HepG2 (cell line): Measurements from ENCODE around the gene GRM5. TPM values are rescaled to one million over a fixed set of nuclear protein-coding genes. Genes with fewer than 3 reads are reported as not detected.
A peak's percentile ranks its signal among the peaks of the same experiment; 100 is the strongest.
"Not testable (repeated sequence)": the region's sequence is repeated elsewhere in the genome, so short reads cannot be mapped to it uniquely, and the experiment has no call there.

Experiments used
- ATAC-seq: fragments of 200-7000 bp; cut with Tn5 transposase; 3 replicates; pipeline ENCODE4 v1.9.1; 2020; ENCODE audit warnings: mild to moderate bottlenecking, moderate library complexity
- BruUV-seq: library from RNA; stranded (reverse); fragments of 400-500 nt; replicated peaks from 2 replicates; lab custom pipeline; 2021; lab: Mats Ljungman, UMichigan
- CTCF ChIA-PET: fragments of 300-600 bp; formaldehyde crosslinking; extraction: SDS; loops from one replicate; lab custom pipeline; 2021; ENCODE audit warnings: low total read pairs, inconsistent platforms, low intra/inter-chr PET ratio; lab: Yijun Ruan, JAX
- POLR2A ChIA-PET: fragments of 350-600 bp; sonication (Branson Sonifier 250); formaldehyde crosslinking; loops from one replicate; lab custom pipeline; 2020; ENCODE audit warnings: antibody characterized with exemption, inconsistent platforms; lab: Yijun Ruan, JAX
- DNase-seq: peaks from one replicate; pipeline ENCODE4 v3.0.0-alpha.2; 2015; ENCODE audit warnings: low spot score
- FAIRE-seq: peaks from 3 replicates; lab custom pipeline; 2011; peaks lifted over from hg19 to GRCh38; lab: Jason Lieb, UNC
- H2AFZ ChIP-seq: one replicate; pipeline ENCODE4 v1.6.1; 2011; ENCODE audit warnings: low read length, inconsistent platforms
- H3K27ac ChIP-seq: fragments of 300-600 bp; 3 replicates; pipeline ENCODE4 v1.8.0; 2011; ENCODE audit warnings: mixed run types, mild to moderate bottlenecking, mixed read lengths, low read length, inconsistent platforms; ENCODE audit not compliant: insufficient read depth; ENCODE audit errors: extremely low read length
- H3K27me3 ChIP-seq, 2 experiments: fragments of 200-600 bp in 1 of 2; 2 replicates in 1 of 2; 3 replicates in 1 of 2; pipeline versions ENCODE4 v1.6.0 to v1.8.0; 2011; ENCODE audit warnings: low read length in 2 of 2, mild to moderate bottlenecking in 2 of 2, moderate library complexity in 2 of 2, inconsistent platforms in 1 of 2; ENCODE audit not compliant: insufficient read depth in 2 of 2, control insufficient read depth in 1 of 2
- H3K36me3 ChIP-seq, 2 experiments: fragments of 200-600 bp in 1 of 2; replicated peaks in 1 of 2; 2 replicates in 1 of 2; 3 replicates in 1 of 2; pipeline versions ENCODE4 v1.5.1 to v1.8.0; 2011; ENCODE audit warnings: low read length in 2 of 2, inconsistent platforms in 1 of 2; ENCODE audit not compliant: insufficient read depth in 2 of 2, control insufficient read depth in 1 of 2
- H3K4me1 ChIP-seq: 2 replicates; pipeline ENCODE4 v1.5.1; 2012; ENCODE audit warnings: low read length, inconsistent platforms; ENCODE audit not compliant: insufficient read depth
- H3K4me2 ChIP-seq: 2 replicates; pipeline ENCODE4 v1.6.0; 2011; ENCODE audit warnings: low read depth, low read length, inconsistent platforms
- H3K4me3 ChIP-seq, 3 experiments: fragments of 200-600 bp in 1 of 3; sonication (generic), shearing (Covaris generic) in 1 of 3; replicated peaks in 1 of 3; 2 replicates each; pipeline ENCODE4 v1.5.1; 2011 to 2016; ENCODE audit warnings: low read length in 3 of 3, inconsistent platforms in 2 of 3, low read depth in 2 of 3, mild to moderate bottlenecking in 2 of 3, control low read depth in 1 of 3, mixed read lengths in 1 of 3; ENCODE audit not compliant: insufficient read depth in 1 of 3
- H3K79me2 ChIP-seq: one replicate; pipeline ENCODE4 v1.6.1; 2011; ENCODE audit warnings: low read length, inconsistent platforms; ENCODE audit not compliant: insufficient read depth
- H3K9ac ChIP-seq: 2 replicates; pipeline ENCODE4 v1.6.0; 2011; ENCODE audit warnings: mild to moderate bottlenecking, low read depth, low read length, inconsistent platforms; ENCODE audit not compliant: insufficient read depth
- H3K9me3 ChIP-seq: 2 replicates; pipeline ENCODE4 v1.5.1; 2012; ENCODE audit warnings: mild to moderate bottlenecking, low read length
- H4K20me1 ChIP-seq: 2 replicates; pipeline ENCODE4 v1.6.0; 2011; ENCODE audit warnings: inconsistent platforms, mild to moderate bottlenecking, low read length, moderate library complexity; ENCODE audit not compliant: insufficient read depth
- ATF7 ChIP-seq, 2 experiments: fragments of 450-650 bp in 1 of 2; sonication (generic) in 1 of 2; formaldehyde crosslinking in 1 of 2; IDR thresholded peaks; 2 replicates each; pipeline versions ENCODE4 v1.4.0 to v1.6.1; 2016 to 2020; ENCODE audit warnings: antibody characterized with exemption in 1 of 2, mild to moderate bottlenecking in 1 of 2, missing genetic modification reagents in 1 of 2
- CREB1 ChIP-seq, 2 experiments: fragments of 450-650 bp in 1 of 2; IDR thresholded peaks; 2 replicates each; pipeline ENCODE4 v1.6.1; 2016 to 2017; ENCODE audit warnings: control low read depth in 1 of 2, mild to moderate bottlenecking in 1 of 2, missing compliant biosample characterization in 1 of 2, missing genetic modification characterization in 1 of 2
- MAFF ChIP-seq: IDR thresholded peaks from 2 replicates; pipeline ENCODE4 v1.6.1; 2011; ENCODE audit warnings: low read depth, low read length, improper control_type of control experiment
- MAFK ChIP-seq, 2 experiments: IDR thresholded peaks in 1 of 2; conservative IDR thresholded peaks in 1 of 2; 2 replicates each; pipeline ENCODE4 v1.6.1; 2011; ENCODE audit warnings: improper control_type of control experiment in 2 of 2, low read length in 2 of 2
- ZNF550 ChIP-seq: sonication (generic); formaldehyde crosslinking; IDR thresholded peaks from 2 replicates; pipeline ENCODE4 v1.4.0; 2020; ENCODE audit warnings: mild to moderate bottlenecking, missing genetic modification reagents, borderline replicate concordance
- WGBS: methylation state at CpG from one replicate; pipeline ENCODE4 v1.1.6; 2017; ENCODE audit warnings: low lambda C conversion rate; 5-methylcytosine and 5-hydroxymethylcytosine counted together
- in situ Hi-C: cut with HindIII; loops from 2 replicates; pipeline ENCODE4 v1.10.0; 2017; ENCODE audit warnings: low pct_unique_long_range_greater_than_20kb; ENCODE audit not compliant: extremely low pct_ligation_motif_present
- intact Hi-C: fragments of 100-400 bp; cut with micrococcal nuclease; formaldehyde crosslinking; loops from one replicate; pipeline ENCODE4 v1.10.0; 2022; ENCODE audit not compliant: unreplicated experiment
- polyA plus RNA-seq, 8 experiments: library from polyadenylated mRNA; depleted of rRNA in 3 of 8; stranded (reverse) in 7 of 8; unstranded in 1 of 8; fragments of >200 nt; fragmentation: Illumina TruSeq in 4 of 8; extraction: Trizol in 4 of 8; gene quantifications; 2 replicates each; pipeline versions ENCODE4 v1.2.1 to v1.2.3, GENCODE V29; 2011 to 2016; ENCODE audit warnings: low read depth in 4 of 8, missing spikeins in 1 of 8, mixed read lengths in 1 of 8; ENCODE audit not compliant: insufficient read depth in 1 of 8
- total RNA-seq, 5 experiments: library from RNA; depleted of rRNA; stranded (reverse); fragments of >200 nt; fragmentation: Illumina TruSeq; extraction: Trizol; gene quantifications; 2 replicates each; pipeline ENCODE4 v1.2.3, GENCODE V29; 2016; ENCODE audit warnings: low read depth in 1 of 5

Gene GRM5
- total and polyA plus RNA-seq, 2 of the 13 experiments (the other 11 are each of a cell fraction or from before 2014, with no cell fraction given), result not detected

- no peaks in the 10 kb centered on the region for H3K36me3 ChIP-seq
- H3K27ac ChIP-seq, result no peak overlapping the region
- no peak overlapping the region for H2AFZ ChIP-seq
- ChIA-PET POLR2A (no interaction called here), CTCF (no interaction called here)
- TF ChIP-seq ATF7 (IDR thresholded peaks at IDR 0.05) (peak; percentile 95), ATF7 (CRISPR knock-in tag; IDR thresholded peaks at IDR 0.05) (no peak), ZNF550 (CRISPR knock-in tag) (no peak), CREB1 (IDR thresholded peaks at IDR 0.05) (peak; percentile 88), CREB1 (CRISPR knock-in tag; IDR thresholded peaks at IDR 0.05) (no peak)
- in situ Hi-C loops (no loop called here), intact Hi-C loops (no loop called here)
- no peak overlapping the region for H3K4me3 ChIP-seq
- WGBS, result 3% methylated on average over 4 of the region's 4 CpGs
- H3K9me3 ChIP-seq, result no peaks in the 10 kb centered on the region
- H3K9ac ChIP-seq, result no peak overlapping the region
- FAIRE-seq, result no peak
- H3K27me3 ChIP-seq, result no peaks in the 10 kb centered on the region
- ATAC-seq, result no peak
- DNase-seq, result no peak
- H3K4me1 ChIP-seq, result no peaks in the 10 kb centered on the region
- H3K4me2 ChIP-seq, result no peak overlapping the region
- no peaks in the 10 kb centered on the region for H4K20me1 ChIP-seq
- BruUV-seq, result no TSS peak
- no peaks in the 10 kb centered on the region for H3K79me2 ChIP-seq
Measured at GRCh38 chr11:89052220-89052619, 13.6 kb downstream of the GRM5 start.

GRCh38 chr11:89047159-89047558 lies 18.6 kb downstream of the GRM5 start:
- BruUV-seq, DNase-seq, H3K27me3 ChIP-seq, H3K4me2 ChIP-seq, H3K9ac ChIP-seq, POLR2A ChIA-PET, H3K36me3 ChIP-seq, H4K20me1 ChIP-seq, H3K79me2 ChIP-seq, ATAC-seq, H3K9me3 ChIP-seq, FAIRE-seq, H3K4me3 ChIP-seq, H3K4me1 ChIP-seq, in situ Hi-C loops: not testable (repeated sequence)
- WGBS, result 2% methylated on average over 4 of the region's 4 CpGs
- 0 out of 2 replicates have a peak, but pooled peaks have one; percentile 12 for TF ChIP-seq MAFF
- peak in 1 of 2 experiments; percentile 53; a peak in 1 of 4 replicates for TF ChIP-seq MAFK (conservative IDR thresholded peaks at IDR 0.05 in 1 of 2, IDR thresholded peaks at IDR 0.05 in 1 of 2; ENCODE audit: low read length in 2 of 2)
- TF ChIP-seq, all 625 proteins: peak for 2; not testable (repeated sequence) for 623
- H3K27ac ChIP-seq, intact Hi-C loops, CTCF ChIA-PET, H2AFZ ChIP-seq: not testable (repeated sequence)
